GM18508 (cell line): ENCODE results near the gene PHOX2B.
"Not testable (repeated sequence)": the region's sequence is repeated elsewhere in the genome, so short reads cannot be mapped to it uniquely, and the experiment has no call there.

Experiments used
- ATAC-seq: cut with Tn5 transposase; IDR thresholded peaks from one replicate; pipeline ENCODE4 v1.9.1; 2021; ENCODE audit warnings: moderate number of reproducible peaks; ENCODE audit not compliant: insufficient read depth, unreplicated experiment

The PHOX2B gene

DNA sequence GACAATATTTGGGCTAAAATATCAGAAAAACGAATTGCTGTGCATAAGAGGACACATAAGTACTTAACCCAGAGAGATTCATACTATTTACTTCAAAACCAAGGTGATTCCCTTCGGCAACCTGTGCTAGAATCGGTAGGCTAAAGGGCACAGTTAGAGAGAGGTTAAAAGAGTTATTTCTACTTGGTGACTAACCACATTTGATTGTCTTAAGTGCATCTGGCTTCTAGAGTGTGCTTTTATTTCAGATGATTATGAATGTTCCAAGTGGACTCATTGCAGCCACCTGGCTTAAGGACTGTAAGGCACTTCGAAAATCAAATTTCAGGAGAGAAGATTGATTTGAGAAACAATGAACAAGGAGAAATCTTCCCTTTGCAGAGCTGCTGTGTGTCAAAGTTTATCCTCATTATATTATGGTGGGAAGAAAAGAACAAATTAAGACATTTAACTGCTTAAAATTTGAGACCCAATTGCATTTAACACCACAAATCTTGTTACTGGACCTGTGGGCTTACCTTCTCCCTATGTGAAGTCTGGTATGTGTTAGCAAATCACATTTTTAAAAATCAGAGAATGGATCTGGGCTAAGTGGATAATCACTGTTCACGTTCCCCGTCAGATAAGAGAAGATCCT is 34.0 kb downstream of the PHOX2B start:
- ATAC-seq: no peak

DNA sequence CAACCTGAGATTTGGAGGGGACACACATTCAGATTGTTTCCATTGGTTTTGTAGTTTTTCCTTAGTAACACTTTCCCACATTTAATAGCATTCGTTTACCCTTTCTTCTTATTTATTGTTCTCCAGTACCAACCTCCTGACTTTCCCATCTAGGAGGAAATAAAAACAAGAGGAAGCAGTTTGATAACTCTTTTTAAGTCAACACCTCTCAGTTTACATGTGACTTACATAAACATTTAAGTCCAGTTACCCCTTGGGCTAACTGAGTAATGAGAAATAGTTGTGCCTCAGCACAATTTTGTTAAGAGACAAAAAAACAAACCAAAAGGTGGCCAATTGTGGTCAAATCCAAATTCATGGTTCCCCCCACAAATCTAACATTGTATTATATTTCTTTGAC is 34.8 kb downstream of the PHOX2B start:
- ATAC-seq: no peak

DNA sequence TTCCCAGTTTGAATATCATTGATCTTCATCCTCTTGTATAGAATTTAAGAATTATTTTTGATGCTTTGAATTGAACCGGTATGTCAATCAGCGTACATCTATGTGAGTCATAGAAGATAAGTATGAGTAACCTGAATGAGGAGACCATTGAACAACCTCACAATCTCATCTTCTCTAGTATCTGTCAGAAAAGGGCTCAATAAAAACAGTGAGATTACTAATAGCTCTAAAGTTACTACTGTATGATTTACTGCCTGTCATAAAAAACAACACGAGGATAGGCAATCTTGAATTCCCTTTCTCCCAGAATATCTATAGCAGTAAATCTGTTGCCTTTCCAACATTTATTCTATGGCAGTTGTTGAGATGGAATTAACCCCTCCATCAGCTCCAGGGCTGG is 36.1 kb downstream of the PHOX2B start:
- ATAC-seq: no peak

DNA sequence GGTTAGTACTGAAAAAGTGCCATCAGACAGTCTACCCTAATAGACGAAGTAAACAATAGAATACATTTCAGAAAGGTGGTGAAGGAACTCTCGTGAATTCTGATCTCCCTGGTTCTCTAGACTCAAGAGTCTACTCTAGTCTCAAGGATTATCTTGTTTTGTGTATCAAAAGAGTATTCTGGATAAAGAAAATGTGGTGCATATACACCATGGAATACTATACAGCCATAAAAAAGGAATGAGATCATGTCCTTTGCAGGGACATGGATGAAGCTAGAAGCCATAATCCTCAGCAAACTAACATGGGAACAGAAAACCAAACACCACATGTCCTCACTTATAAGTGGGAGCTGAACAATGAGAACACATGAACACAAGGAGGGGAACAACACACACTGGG is 36.9 kb downstream of the PHOX2B start:
- ATAC-seq: not testable (repeated sequence)

DNA sequence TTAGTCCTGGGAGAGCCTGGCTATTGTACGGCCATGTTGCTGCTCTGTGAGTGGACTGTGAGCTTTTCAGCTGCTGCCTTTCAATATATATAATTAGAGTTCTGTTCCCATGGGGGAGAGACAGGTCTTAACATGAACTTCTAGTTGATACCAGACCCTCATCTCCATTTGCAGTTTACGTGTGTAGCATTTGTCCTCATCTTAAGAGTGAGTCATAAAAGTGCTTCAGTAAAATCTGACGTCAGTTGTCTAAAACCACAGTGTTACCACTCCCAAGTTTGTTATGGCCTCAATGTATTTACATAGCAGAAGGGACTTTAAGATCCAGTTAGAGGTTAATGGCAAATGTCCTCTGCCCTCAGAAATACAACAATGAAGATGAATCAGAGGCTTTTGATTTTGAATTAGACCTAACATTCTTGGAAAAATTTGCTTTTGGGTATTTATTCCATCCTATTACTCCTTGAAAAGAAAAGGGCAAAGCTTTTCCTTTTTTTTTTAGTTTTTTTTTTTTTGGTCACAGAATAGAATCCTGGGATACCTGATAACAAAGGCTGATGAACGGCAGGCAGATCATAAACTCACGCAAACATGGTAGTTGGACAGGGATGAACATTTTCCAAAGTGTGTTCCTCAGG is 38.6 kb downstream of the PHOX2B start:
- no peak for ATAC-seq

DNA sequence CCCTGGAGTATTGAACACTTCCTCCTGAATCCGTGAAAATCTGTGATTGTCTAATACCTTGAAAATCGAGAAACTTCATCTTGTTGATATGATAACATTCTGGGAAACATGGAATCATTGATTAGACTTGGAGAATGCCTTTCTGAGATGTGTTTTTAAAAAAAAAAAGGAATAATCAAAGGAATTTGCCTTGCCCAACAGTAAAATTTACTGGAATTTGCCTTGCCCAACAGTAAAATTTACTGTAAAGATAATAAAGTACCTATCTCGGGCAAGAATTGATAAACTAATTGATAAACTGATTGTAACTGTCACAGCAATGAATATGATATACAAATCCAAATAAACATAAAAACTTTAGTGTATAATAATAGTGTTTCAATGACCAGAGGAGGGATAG is 44.7 kb downstream of the PHOX2B start:
- no peak for ATAC-seq

DNA sequence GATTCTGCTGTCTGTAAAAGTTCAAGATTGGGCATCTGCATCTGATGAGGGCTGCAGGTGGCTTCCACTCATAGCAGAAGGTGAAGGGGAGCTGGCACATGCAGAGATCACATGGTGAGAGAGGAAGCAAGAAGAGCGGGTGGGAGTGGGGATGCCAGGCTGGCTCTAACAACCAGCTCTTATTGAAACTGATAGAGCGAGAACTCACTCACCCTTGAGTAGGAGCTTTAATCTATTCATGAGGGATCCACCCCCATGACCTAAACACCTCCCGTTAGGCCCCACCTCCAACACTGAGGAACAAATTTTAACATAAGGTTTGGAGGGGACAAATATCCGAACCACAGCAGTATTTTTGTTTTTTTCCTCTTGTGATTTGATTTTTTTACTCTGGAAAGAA is 45.8 kb downstream of the PHOX2B start:
- no peak for ATAC-seq

DNA sequence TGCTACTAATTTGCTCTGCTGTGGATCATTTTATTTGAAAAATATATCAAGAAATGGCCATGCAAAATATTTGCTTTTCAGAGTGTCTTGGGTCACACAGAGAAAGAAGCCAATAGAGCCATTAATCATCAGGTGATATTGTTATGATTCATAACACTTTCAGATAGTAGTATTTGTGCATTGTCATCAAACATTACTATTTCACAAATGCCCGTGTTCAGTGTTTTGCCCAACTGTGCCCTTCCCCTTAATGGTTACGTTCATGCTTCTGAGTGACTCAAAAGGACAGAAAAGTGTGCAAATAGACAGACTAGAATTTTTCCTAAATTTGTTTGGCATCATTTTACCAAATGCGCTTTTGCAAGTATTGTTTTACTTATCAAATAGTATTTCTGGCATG is 46.5 kb downstream of the PHOX2B start:
- ATAC-seq: no peak

DNA sequence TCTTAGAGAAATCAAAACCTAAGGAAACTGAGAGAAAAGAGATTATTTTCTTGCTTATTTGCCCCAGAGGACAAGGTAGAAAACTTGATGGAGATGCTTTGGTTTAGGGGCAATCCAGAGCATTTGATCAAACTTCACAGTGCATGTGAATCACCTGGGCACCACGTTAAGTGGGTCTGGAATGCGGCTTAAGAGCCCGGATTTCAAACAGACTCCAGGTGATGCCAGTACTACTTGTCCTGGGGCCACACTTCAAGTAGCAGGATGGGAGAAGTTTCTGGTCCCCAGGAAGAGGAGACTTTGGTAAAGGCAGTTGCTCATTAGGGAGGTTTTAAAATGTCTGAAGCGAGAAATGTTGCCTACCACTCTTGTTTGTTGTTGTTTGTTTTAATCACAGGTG is 51.8 kb downstream of the PHOX2B start:
- no peak for ATAC-seq

DNA sequence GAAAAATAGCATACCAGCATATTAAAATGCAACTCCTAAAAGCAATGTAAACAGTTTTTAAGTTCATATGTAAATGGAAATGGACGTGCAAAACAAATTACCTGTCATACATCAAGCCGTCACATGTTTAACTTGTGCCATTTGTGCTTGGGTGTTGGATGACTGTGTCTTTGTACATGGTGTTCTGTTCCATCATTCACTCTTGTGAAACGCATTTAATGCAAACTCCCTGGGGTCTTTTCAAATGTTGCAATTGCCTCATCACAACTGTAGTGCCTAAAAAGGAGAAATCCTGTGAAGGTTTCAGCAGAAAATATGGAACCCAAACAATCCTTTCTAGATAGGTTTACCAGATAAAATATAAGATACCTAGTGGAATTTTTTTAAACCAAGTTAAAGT is 52.4 kb downstream of the PHOX2B start:
- no peak for ATAC-seq
